ENCODE data around the gene SMARCA4.

Gene SMARCA4

DNA sequence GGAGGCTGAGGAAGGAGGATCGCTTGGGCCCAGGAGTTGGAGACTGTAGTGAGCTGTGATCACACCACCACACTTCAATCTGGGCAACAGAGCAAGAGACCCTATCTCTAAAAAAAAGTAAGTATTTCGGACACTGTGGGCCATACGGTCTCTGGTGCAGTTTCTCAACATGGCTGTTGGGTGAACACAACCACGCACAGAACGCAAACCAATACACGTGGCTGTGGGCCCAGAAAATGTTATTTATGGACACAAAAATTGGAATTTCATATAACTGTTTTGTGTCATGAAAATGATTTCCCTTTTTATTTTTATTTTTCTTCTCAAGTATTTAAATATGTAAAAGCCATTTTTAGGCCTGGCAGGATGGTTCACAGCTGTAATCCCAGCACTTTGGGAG is 147.9 kb downstream of the SMARCA4 start:
- DNase-seq, result no peak

DNA sequence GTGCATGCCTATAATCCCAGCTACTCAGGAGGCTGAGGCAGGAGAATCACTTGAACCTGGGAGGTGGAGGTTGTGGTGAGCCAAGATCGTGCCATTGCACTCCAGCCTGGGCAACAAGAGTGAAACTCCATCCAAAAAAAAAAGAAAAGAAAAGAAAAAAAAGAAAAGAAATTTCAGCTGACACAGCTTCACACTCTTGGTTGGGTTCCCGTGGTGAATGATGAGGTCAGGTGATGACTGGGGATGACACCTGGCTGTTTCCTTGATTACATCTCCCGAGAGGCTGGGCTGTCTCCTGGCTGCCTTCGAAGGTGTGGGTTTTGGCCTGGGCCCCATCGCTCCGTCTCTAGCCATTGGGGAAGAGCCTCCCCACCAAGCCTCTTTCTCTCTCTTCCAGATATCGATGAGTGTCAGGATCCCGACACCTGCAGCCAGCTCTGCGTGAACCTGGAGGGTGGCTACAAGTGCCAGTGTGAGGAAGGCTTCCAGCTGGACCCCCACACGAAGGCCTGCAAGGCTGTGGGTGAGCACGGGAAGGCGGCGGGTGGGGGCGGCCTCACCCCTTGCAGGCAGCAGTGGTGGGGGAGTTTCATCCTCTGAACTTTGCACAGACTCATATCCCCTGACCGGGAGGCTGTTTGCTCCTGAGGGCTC is 150.4 kb downstream of the SMARCA4 start:
- no peak for DNase-seq

DNA sequence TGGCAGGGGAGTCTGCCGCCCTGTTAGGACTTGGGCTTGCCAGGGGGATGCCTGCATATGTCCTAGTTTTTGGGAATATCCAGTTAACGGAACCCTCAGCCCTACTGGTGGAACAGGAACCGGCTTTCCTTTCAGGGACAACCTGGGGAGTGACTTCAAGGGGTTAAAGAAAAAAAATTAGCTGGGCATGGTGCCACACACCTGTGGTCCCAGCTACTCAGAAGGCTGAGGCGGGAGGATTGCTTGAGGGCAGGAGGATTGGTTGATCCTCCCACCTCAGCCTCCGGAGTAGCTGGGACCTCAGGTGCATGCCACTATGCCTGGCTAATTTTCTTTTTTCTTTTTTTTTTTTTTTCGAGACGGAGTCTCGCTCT is 150.9 kb downstream of the SMARCA4 start:
- DNase-seq, result no peak

All from activated gamma-delta T cell (primary cell).